HepG2 (cell line): ENCODE results near the gene STARD10. TPM values are rescaled to one million over a fixed set of nuclear protein-coding genes. Genes with fewer than 3 reads are reported as not detected.

ENCODE experiments used
- ATAC-seq: fragments of 200-7000 bp; cut with Tn5 transposase; 3 replicates; pipeline ENCODE4 v1.9.1; 2020; ENCODE audit warnings: mild to moderate bottlenecking, moderate library complexity
- BruUV-seq: library from RNA; stranded (reverse); fragments of 400-500 nt; replicated peaks from 2 replicates; lab custom pipeline; 2021; lab: Mats Ljungman, UMichigan
- CTCF ChIA-PET: fragments of 300-600 bp; formaldehyde crosslinking; extraction: SDS; loops from one replicate; lab custom pipeline; 2021; ENCODE audit warnings: low total read pairs, inconsistent platforms, low intra/inter-chr PET ratio; lab: Yijun Ruan, JAX
- POLR2A ChIA-PET: fragments of 350-600 bp; sonication (Branson Sonifier 250); formaldehyde crosslinking; loops from one replicate; lab custom pipeline; 2020; ENCODE audit warnings: antibody characterized with exemption, inconsistent platforms; lab: Yijun Ruan, JAX
- DNase-seq: peaks from one replicate; pipeline ENCODE4 v3.0.0-alpha.2; 2015; ENCODE audit warnings: low spot score
- FAIRE-seq: peaks from 3 replicates; lab custom pipeline; 2011; peaks lifted over from hg19 to GRCh38; lab: Jason Lieb, UNC
- H2AFZ ChIP-seq: one replicate; pipeline ENCODE4 v1.6.1; 2011; ENCODE audit warnings: low read length, inconsistent platforms
- H3K27ac ChIP-seq: fragments of 300-600 bp; 3 replicates; pipeline ENCODE4 v1.8.0; 2011; ENCODE audit warnings: mixed run types, mild to moderate bottlenecking, mixed read lengths, low read length, inconsistent platforms; ENCODE audit not compliant: insufficient read depth; ENCODE audit errors: extremely low read length
- H3K27me3 ChIP-seq, 2 experiments: fragments of 200-600 bp in 1 of 2; 2 replicates in 1 of 2; 3 replicates in 1 of 2; pipeline versions ENCODE4 v1.6.0 to v1.8.0; 2011; ENCODE audit warnings: low read length in 2 of 2, mild to moderate bottlenecking in 2 of 2, moderate library complexity in 2 of 2, inconsistent platforms in 1 of 2; ENCODE audit not compliant: insufficient read depth in 2 of 2, control insufficient read depth in 1 of 2
- H3K36me3 ChIP-seq, 2 experiments: fragments of 200-600 bp in 1 of 2; replicated peaks in 1 of 2; 2 replicates in 1 of 2; 3 replicates in 1 of 2; pipeline versions ENCODE4 v1.5.1 to v1.8.0; 2011; ENCODE audit warnings: low read length in 2 of 2, inconsistent platforms in 1 of 2; ENCODE audit not compliant: insufficient read depth in 2 of 2, control insufficient read depth in 1 of 2
- H3K4me1 ChIP-seq: 2 replicates; pipeline ENCODE4 v1.5.1; 2012; ENCODE audit warnings: low read length, inconsistent platforms; ENCODE audit not compliant: insufficient read depth
- H3K4me2 ChIP-seq: 2 replicates; pipeline ENCODE4 v1.6.0; 2011; ENCODE audit warnings: low read depth, low read length, inconsistent platforms
- H3K4me3 ChIP-seq, 3 experiments: fragments of 200-600 bp in 1 of 3; sonication (generic), shearing (Covaris generic) in 1 of 3; replicated peaks in 1 of 3; 2 replicates each; pipeline ENCODE4 v1.5.1; 2011 to 2016; ENCODE audit warnings: low read length in 3 of 3, inconsistent platforms in 2 of 3, low read depth in 2 of 3, mild to moderate bottlenecking in 2 of 3, control low read depth in 1 of 3, mixed read lengths in 1 of 3; ENCODE audit not compliant: insufficient read depth in 1 of 3
- H3K79me2 ChIP-seq: one replicate; pipeline ENCODE4 v1.6.1; 2011; ENCODE audit warnings: low read length, inconsistent platforms; ENCODE audit not compliant: insufficient read depth
- H3K9ac ChIP-seq: 2 replicates; pipeline ENCODE4 v1.6.0; 2011; ENCODE audit warnings: mild to moderate bottlenecking, low read depth, low read length, inconsistent platforms; ENCODE audit not compliant: insufficient read depth
- H3K9me3 ChIP-seq: 2 replicates; pipeline ENCODE4 v1.5.1; 2012; ENCODE audit warnings: mild to moderate bottlenecking, low read length
- H4K20me1 ChIP-seq: 2 replicates; pipeline ENCODE4 v1.6.0; 2011; ENCODE audit warnings: inconsistent platforms, mild to moderate bottlenecking, low read length, moderate library complexity; ENCODE audit not compliant: insufficient read depth
- AGO2 ChIP-seq: fragments of 200-400 bp; formaldehyde crosslinking; optimal IDR thresholded peaks from 2 replicates; pipeline ENCODE3; 2017; ENCODE audit warnings: mild to moderate bottlenecking, low read depth, low read length, moderate library complexity
- AKAP8 ChIP-seq: sonication (generic); formaldehyde crosslinking; IDR thresholded peaks from 2 replicates; pipeline ENCODE4 v1.5.1; 2020; ENCODE audit warnings: mild to moderate bottlenecking, missing genetic modification reagents
- CREM ChIP-seq, 2 experiments: sonication (generic) in 1 of 2; formaldehyde crosslinking in 1 of 2; IDR thresholded peaks; 2 replicates each; pipeline versions ENCODE4 v1.4.0 to v1.6.1; 2016 to 2020; ENCODE audit warnings: antibody characterized with exemption in 1 of 2, mild to moderate bottlenecking in 1 of 2, missing genetic modification reagents in 1 of 2
- KDM3A ChIP-seq: IDR thresholded peaks from 2 replicates; pipeline ENCODE4 v1.6.1; 2018; ENCODE audit warnings: low read depth, missing compliant biosample characterization
- MYNN ChIP-seq: sonication (generic); formaldehyde crosslinking; IDR thresholded peaks from 2 replicates; pipeline ENCODE4 v1.4.0; 2020; ENCODE audit warnings: mild to moderate bottlenecking, low read depth, missing genetic modification reagents
- POLR2A ChIP-seq, 2 experiments: IDR thresholded peaks; 2 replicates each; pipeline ENCODE4 v1.6.1; 2011; ENCODE audit warnings: low read depth in 2 of 2, low read length in 2 of 2, mild to moderate bottlenecking in 1 of 2, moderate library complexity in 1 of 2; ENCODE audit not compliant: insufficient read depth in 1 of 2
- RBM22 ChIP-seq: fragments of 200-400 bp; formaldehyde crosslinking; optimal IDR thresholded peaks from 2 replicates; pipeline ENCODE3; 2017; ENCODE audit warnings: mild to moderate bottlenecking, low read length, moderate library complexity
- ZNF354B ChIP-seq: sonication (generic); formaldehyde crosslinking; IDR thresholded peaks from 2 replicates; pipeline ENCODE4 v1.8.0; 2022; ENCODE audit warnings: mild to moderate bottlenecking, missing genetic modification reagents
- ZNF777 ChIP-seq: sonication (generic); formaldehyde crosslinking; IDR thresholded peaks from 2 replicates; pipeline ENCODE4 v1.4.0; 2020; ENCODE audit warnings: missing genetic modification reagents
- WGBS: methylation state at CpG from one replicate; pipeline ENCODE4 v1.1.6; 2017; ENCODE audit warnings: low lambda C conversion rate; 5-methylcytosine and 5-hydroxymethylcytosine counted together
- in situ Hi-C: cut with HindIII; loops from 2 replicates; pipeline ENCODE4 v1.10.0; 2017; ENCODE audit warnings: low pct_unique_long_range_greater_than_20kb; ENCODE audit not compliant: extremely low pct_ligation_motif_present
- intact Hi-C: fragments of 100-400 bp; cut with micrococcal nuclease; formaldehyde crosslinking; loops from one replicate; pipeline ENCODE4 v1.10.0; 2022; ENCODE audit not compliant: unreplicated experiment
- polyA plus RNA-seq, 8 experiments: library from polyadenylated mRNA; depleted of rRNA in 3 of 8; stranded (reverse) in 7 of 8; unstranded in 1 of 8; fragments of >200 nt; fragmentation: Illumina TruSeq in 4 of 8; extraction: Trizol in 4 of 8; gene quantifications; 2 replicates each; pipeline versions ENCODE4 v1.2.1 to v1.2.3, GENCODE V29; 2011 to 2016; ENCODE audit warnings: low read depth in 4 of 8, missing spikeins in 1 of 8, mixed read lengths in 1 of 8; ENCODE audit not compliant: insufficient read depth in 1 of 8
- total RNA-seq, 5 experiments: library from RNA; depleted of rRNA; stranded (reverse); fragments of >200 nt; fragmentation: Illumina TruSeq; extraction: Trizol; gene quantifications; 2 replicates each; pipeline ENCODE4 v1.2.3, GENCODE V29; 2016; ENCODE audit warnings: low read depth in 1 of 5
- TF ChIP-seq, protein P1 (sequence below): sonication (generic); formaldehyde crosslinking; IDR thresholded peaks from 2 replicates; pipeline ENCODE4 v1.4.0; 2020; ENCODE audit warnings: missing genetic modification reagents, borderline replicate concordance

STARD10 gene
- total and polyA plus RNA-seq, 2 of the 13 experiments (the other 11 are each of a cell fraction or from before 2014, with no cell fraction given): 260 to 341 TPM

DNA sequence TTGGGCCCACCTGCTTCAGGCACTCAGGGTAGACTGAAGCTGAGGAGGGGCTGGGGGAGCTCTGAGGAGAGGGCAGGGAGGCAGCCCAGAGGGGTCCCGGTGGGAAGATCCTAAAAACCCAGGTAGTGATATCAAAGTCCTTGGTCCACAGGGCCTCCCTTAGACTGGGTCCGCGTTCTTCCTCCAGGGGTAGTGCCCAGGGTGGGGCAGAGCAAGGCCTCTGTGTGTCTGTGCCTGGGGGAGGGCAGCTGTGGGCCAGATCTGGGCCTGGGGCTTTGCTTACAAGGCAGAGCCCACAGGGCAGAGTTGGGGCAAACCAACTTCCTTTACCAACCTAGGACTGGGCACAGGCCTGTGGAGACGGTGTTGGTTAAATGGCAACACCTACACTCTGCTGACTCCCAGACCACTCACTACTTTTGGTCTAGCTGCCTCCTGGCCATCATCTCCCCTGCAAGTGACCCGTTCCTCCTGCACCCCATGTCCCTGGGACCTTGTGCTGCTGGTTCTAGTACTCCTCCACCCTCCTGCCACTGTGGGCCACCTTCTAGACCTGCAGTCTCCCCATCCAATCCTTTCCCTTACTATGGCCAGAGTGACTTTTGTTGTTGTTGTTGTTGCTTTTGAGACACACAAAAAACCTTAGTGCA, 36.2 kb upstream of the STARD10 start:
- Histone ChIP-seq H3K27ac (no peak overlapping the region), H4K20me1 (no peaks in the 10 kb centered on the region), H3K9me3 (no peaks in the 10 kb centered on the region), H3K79me2 (no peaks in the 10 kb centered on the region), H3K4me3 (no peak overlapping the region), H3K9ac (no peak overlapping the region), H3K27me3 (no peaks in the 10 kb centered on the region), H3K4me2 (no peak overlapping the region), H3K36me3 (peaks cover 2 to 5% of the 10 kb centered on the region in 2 experiments; a peak in 3 of 5 replicates), H2AFZ (no peak overlapping the region), H3K4me1 (peaks cover 24% of the 10 kb centered on the region)
- WGBS: 100% methylated on average over 3 of the region's 5 CpGs
- BruUV-seq: no TSS peak
- DNase-seq (no peak), ATAC-seq (no peak), FAIRE-seq (no peak)
- intact Hi-C loops: no loop called here
- in situ Hi-C loops: loop anchor here (5.0 kb wide), 1 partner anchor 347 kb away; no protein-coding TSS in a partner anchor
- ChIA-PET CTCF (interaction anchor here (1.2 kb wide), 1 partner anchor 348 kb away, joined by 7 read pairs; no protein-coding TSS in a partner anchor), POLR2A (no interaction called here)
- TF ChIP-seq AGO2: peak; percentile 44
- TF ChIP-seq POLR2A (IDR thresholded peaks at IDR 0.05; ENCODE audit: insufficient read depth in 1 of 2, low read depth in 2 of 2, low read length in 2 of 2): peak in 1 of 2 experiments; percentile 22; a peak in 1 of 4 replicates
- TF ChIP-seq, protein P1, sequence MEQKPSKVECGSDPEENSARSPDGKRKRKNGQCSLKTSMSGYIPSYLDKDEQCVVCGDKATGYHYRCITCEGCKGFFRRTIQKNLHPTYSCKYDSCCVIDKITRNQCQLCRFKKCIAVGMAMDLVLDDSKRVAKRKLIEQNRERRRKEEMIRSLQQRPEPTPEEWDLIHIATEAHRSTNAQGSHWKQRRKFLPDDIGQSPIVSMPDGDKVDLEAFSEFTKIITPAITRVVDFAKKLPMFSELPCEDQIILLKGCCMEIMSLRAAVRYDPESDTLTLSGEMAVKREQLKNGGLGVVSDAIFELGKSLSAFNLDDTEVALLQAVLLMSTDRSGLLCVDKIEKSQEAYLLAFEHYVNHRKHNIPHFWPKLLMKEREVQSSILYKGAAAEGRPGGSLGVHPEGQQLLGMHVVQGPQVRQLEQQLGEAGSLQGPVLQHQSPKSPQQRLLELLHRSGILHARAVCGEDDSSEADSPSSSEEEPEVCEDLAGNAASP: no peak
- TF ChIP-seq MYNN: no peak
- TF ChIP-seq CREM (IDR thresholded peaks at IDR 0.05): no peak
- TF ChIP-seq CREM (CRISPR knock-in tag; IDR thresholded peaks at IDR 0.05): no peak
- no peak for TF ChIP-seq AKAP8 (CRISPR knock-in tag)
- TF ChIP-seq KDM3A (CRISPR knock-in tag): no peak
- no peak for TF ChIP-seq ZNF777 (CRISPR knock-in tag)
- no peak for TF ChIP-seq ZNF354B (CRISPR knock-in tag)
- TF ChIP-seq RBM22: peak; percentile 8
